ENCODE measurements around the gene DLK1.

Gene DLK1

DNA sequence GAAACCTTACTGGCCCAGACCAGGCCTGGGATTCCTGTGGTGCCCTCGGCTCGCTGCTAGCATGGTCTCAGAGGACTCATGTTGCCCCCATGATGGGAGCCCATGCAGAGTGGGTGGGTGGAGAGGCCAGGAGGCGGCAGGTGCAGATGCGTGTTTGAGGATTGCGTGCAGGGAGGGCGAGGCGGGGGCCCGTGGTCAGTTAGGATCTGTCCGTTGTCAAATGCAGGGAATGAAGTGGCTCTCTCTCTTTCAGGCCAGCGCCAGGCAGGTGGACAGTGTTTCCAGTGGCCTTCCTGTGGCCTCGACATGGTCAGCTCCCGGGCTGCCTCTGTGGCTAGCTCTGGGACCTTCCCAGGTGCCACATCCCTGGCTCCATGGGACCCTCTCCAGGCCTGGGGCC is 39.3 kb upstream of the DLK1 start:
- no peak for TF ChIP-seq CTCF (IDR thresholded peaks at IDR 0.05; ENCODE audit: low read depth, low read length)
- H3K4me3 ChIP-seq (replicated peaks in 1 of 2; ENCODE audit: low read depth in 2 of 2, low read length in 2 of 2) = no peak overlapping the region
- DNase-seq (ENCODE audit: low read depth in 2 of 2) = no peak

DNA sequence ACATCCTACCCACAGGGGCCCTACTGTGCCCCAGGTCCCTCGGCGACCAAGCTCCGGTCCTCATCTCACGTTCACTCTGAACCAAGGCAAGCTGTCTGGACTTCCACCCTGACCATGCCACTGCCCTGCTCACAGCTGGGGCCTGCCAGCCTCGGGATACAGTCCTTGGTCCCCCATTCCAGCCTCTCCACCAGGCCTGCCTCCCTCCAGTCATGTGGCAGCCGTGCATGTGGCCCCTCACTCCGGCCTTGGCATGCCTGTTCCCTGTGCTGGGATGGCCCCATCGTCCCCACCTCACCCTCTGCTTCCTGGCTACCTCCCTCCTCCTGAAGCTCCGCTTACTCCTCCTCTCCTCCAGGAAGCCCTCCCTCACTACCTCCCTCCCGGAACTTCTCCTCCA is 38.6 kb upstream of the DLK1 start:
- DNase-seq (ENCODE audit: low read depth in 2 of 2) = no peak
- no peak overlapping the region for H3K4me3 ChIP-seq (replicated peaks in 1 of 2; ENCODE audit: low read depth in 2 of 2, low read length in 2 of 2)
- TF ChIP-seq CTCF (IDR thresholded peaks at IDR 0.05; ENCODE audit: low read depth, low read length) = no peak

- DNase-seq (ENCODE audit: low read depth in 2 of 2) = peak; percentile 57 to 63
- no peak overlapping the region for H3K4me3 ChIP-seq (replicated peaks in 1 of 2; ENCODE audit: low read depth in 2 of 2, low read length in 2 of 2)
- TF ChIP-seq CTCF (IDR thresholded peaks at IDR 0.05; ENCODE audit: low read depth, low read length) = no peak
Observed at GRCh38 chr14:100688598-100689461, 37.9 kb upstream of the DLK1 start.

DNA sequence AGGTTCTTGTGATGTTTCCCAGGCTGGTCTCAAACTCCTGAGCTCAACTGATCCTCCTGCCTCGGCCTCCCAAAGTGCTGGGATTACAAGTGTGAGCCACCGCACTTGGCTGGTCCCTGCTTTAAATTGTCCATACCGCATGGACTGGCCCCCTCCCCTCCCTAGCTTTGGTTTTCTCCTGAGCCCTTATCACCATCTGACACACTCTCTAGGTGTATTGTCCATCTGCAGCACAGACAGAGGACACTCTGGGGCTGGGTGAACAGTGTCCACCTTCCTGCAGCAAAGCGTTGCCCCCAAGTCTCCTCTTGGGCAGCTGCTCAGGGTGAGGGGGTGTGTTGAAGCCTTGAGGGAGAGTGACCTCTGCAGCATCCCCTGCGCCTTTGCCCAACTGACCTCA is 36.0 kb upstream of the DLK1 start:
- no peak for DNase-seq (ENCODE audit: low read depth in 2 of 2)
- no peak overlapping the region for H3K4me3 ChIP-seq (replicated peaks in 1 of 2; ENCODE audit: low read depth in 2 of 2, low read length in 2 of 2)
- no peak for TF ChIP-seq CTCF (IDR thresholded peaks at IDR 0.05; ENCODE audit: low read depth, low read length)

- DNase-seq (ENCODE audit: low read depth in 2 of 2) = no peak
- no peak overlapping the region for H3K4me3 ChIP-seq (replicated peaks in 1 of 2; ENCODE audit: low read depth in 2 of 2, low read length in 2 of 2)
- no peak for TF ChIP-seq CTCF (IDR thresholded peaks at IDR 0.05; ENCODE audit: low read depth, low read length)
Observed at GRCh38 chr14:100691395-100692056, 35.2 kb upstream of the DLK1 start.

DNA sequence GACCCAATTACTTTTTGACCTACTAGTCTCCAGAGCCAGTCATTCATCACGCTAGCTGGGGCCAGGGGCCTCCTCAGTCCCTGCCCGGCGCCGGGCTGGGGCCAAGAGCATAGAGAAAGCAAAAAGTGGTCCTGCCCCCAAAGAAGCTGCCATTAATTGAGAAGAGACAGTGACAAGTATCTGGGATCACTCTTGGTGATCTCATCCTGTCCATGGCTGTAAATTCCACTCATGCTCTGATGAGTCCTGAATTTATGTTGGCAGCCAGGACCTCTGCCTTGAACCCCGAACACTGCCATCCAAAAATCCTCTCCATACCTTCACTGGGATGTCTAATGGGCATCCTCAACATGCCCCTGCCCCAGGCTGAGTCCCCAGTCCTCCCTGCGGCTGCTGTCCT is 34.4 kb upstream of the DLK1 start:
- H3K4me3 ChIP-seq (replicated peaks in 1 of 2; ENCODE audit: low read depth in 2 of 2, low read length in 2 of 2) = no peak overlapping the region

More for the DNA sequence above, 34.4 kb upstream of the DLK1 start:
- no peak for DNase-seq (ENCODE audit: low read depth in 2 of 2)
- no peak for TF ChIP-seq CTCF (IDR thresholded peaks at IDR 0.05; ENCODE audit: low read depth, low read length)

Measured in cardiac fibroblast (primary cell).